Measurements from ENCODE around the gene NMNAT2. TPM values are rescaled to one million over a fixed set of nuclear protein-coding genes. Genes with fewer than 3 reads are reported as not detected.

NMNAT2 gene
- total and polyA plus RNA-seq, 2 experiments from 2014 or later, result 3.6 to 10.0 TPM

DNA sequence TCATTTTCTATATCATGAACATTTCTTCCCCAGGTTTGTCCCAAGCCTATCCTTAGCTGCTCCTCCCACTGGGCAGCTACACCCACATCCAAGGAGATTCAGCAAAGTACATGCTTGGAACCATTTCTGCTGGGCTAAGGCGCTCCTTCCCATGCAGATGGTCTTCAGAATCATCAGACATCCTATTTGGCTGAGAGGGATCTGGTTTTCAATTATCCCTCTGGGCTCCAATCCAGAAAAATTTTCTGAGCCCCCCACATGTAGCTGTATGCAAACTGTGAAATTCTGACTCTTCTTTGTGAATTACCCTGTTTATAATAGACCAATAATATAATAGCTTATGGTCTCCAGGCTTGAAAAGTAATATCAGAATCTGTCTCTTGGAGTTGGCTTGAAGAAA, 132.9 kb downstream of the NMNAT2 start:
- H3K27ac Mint-ChIP-seq, result no peak overlapping the region
- TF ChIP-seq CREB1 (CRISPR knock-in tag; IDR thresholded peaks at IDR 0.05; ENCODE audit: low read depth), result no peak
- TF ChIP-seq, protein P1, sequence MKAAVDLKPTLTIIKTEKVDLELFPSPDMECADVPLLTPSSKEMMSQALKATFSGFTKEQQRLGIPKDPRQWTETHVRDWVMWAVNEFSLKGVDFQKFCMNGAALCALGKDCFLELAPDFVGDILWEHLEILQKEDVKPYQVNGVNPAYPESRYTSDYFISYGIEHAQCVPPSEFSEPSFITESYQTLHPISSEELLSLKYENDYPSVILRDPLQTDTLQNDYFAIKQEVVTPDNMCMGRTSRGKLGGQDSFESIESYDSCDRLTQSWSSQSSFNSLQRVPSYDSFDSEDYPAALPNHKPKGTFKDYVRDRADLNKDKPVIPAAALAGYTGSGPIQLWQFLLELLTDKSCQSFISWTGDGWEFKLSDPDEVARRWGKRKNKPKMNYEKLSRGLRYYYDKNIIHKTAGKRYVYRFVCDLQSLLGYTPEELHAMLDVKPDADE (IDR thresholded peaks at IDR 0.05), result no peak
- no peak for TF ChIP-seq STAT1 (IDR thresholded peaks at IDR 0.05; ENCODE audit: unreplicated experiment)
- no peak for TF ChIP-seq POLR2AphosphoS5 (IDR thresholded peaks at IDR 0.05; ENCODE audit: low read depth)
- TF ChIP-seq ZNF114 (CRISPR knock-in tag; IDR thresholded peaks at IDR 0.05), result no peak
- no peak for TF ChIP-seq NANOG (IDR thresholded peaks at IDR 0.05; ENCODE audit: borderline replicate concordance)
- TF ChIP-seq JUNB (IDR thresholded peaks at IDR 0.05; ENCODE audit: unreplicated experiment), result no peak
- TF ChIP-seq, protein P2, sequence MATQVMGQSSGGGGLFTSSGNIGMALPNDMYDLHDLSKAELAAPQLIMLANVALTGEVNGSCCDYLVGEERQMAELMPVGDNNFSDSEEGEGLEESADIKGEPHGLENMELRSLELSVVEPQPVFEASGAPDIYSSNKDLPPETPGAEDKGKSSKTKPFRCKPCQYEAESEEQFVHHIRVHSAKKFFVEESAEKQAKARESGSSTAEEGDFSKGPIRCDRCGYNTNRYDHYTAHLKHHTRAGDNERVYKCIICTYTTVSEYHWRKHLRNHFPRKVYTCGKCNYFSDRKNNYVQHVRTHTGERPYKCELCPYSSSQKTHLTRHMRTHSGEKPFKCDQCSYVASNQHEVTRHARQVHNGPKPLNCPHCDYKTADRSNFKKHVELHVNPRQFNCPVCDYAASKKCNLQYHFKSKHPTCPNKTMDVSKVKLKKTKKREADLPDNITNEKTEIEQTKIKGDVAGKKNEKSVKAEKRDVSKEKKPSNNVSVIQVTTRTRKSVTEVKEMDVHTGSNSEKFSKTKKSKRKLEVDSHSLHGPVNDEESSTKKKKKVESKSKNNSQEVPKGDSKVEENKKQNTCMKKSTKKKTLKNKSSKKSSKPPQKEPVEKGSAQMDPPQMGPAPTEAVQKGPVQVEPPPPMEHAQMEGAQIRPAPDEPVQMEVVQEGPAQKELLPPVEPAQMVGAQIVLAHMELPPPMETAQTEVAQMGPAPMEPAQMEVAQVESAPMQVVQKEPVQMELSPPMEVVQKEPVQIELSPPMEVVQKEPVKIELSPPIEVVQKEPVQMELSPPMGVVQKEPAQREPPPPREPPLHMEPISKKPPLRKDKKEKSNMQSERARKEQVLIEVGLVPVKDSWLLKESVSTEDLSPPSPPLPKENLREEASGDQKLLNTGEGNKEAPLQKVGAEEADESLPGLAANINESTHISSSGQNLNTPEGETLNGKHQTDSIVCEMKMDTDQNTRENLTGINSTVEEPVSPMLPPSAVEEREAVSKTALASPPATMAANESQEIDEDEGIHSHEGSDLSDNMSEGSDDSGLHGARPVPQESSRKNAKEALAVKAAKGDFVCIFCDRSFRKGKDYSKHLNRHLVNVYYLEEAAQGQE (IDR thresholded peaks at IDR 0.05; ENCODE audit: unreplicated experiment), result no peak
- TF ChIP-seq EZH2 (IDR thresholded peaks at IDR 0.05; ENCODE audit: low read depth, unreplicated experiment), result no peak
- TF ChIP-seq, protein P3, sequence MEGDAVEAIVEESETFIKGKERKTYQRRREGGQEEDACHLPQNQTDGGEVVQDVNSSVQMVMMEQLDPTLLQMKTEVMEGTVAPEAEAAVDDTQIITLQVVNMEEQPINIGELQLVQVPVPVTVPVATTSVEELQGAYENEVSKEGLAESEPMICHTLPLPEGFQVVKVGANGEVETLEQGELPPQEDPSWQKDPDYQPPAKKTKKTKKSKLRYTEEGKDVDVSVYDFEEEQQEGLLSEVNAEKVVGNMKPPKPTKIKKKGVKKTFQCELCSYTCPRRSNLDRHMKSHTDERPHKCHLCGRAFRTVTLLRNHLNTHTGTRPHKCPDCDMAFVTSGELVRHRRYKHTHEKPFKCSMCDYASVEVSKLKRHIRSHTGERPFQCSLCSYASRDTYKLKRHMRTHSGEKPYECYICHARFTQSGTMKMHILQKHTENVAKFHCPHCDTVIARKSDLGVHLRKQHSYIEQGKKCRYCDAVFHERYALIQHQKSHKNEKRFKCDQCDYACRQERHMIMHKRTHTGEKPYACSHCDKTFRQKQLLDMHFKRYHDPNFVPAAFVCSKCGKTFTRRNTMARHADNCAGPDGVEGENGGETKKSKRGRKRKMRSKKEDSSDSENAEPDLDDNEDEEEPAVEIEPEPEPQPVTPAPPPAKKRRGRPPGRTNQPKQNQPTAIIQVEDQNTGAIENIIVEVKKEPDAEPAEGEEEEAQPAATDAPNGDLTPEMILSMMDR (conservative IDR thresholded peaks at IDR 0.05; ENCODE audit: low read depth in 2 of 2), result no peak
- TF ChIP-seq, protein P4, sequence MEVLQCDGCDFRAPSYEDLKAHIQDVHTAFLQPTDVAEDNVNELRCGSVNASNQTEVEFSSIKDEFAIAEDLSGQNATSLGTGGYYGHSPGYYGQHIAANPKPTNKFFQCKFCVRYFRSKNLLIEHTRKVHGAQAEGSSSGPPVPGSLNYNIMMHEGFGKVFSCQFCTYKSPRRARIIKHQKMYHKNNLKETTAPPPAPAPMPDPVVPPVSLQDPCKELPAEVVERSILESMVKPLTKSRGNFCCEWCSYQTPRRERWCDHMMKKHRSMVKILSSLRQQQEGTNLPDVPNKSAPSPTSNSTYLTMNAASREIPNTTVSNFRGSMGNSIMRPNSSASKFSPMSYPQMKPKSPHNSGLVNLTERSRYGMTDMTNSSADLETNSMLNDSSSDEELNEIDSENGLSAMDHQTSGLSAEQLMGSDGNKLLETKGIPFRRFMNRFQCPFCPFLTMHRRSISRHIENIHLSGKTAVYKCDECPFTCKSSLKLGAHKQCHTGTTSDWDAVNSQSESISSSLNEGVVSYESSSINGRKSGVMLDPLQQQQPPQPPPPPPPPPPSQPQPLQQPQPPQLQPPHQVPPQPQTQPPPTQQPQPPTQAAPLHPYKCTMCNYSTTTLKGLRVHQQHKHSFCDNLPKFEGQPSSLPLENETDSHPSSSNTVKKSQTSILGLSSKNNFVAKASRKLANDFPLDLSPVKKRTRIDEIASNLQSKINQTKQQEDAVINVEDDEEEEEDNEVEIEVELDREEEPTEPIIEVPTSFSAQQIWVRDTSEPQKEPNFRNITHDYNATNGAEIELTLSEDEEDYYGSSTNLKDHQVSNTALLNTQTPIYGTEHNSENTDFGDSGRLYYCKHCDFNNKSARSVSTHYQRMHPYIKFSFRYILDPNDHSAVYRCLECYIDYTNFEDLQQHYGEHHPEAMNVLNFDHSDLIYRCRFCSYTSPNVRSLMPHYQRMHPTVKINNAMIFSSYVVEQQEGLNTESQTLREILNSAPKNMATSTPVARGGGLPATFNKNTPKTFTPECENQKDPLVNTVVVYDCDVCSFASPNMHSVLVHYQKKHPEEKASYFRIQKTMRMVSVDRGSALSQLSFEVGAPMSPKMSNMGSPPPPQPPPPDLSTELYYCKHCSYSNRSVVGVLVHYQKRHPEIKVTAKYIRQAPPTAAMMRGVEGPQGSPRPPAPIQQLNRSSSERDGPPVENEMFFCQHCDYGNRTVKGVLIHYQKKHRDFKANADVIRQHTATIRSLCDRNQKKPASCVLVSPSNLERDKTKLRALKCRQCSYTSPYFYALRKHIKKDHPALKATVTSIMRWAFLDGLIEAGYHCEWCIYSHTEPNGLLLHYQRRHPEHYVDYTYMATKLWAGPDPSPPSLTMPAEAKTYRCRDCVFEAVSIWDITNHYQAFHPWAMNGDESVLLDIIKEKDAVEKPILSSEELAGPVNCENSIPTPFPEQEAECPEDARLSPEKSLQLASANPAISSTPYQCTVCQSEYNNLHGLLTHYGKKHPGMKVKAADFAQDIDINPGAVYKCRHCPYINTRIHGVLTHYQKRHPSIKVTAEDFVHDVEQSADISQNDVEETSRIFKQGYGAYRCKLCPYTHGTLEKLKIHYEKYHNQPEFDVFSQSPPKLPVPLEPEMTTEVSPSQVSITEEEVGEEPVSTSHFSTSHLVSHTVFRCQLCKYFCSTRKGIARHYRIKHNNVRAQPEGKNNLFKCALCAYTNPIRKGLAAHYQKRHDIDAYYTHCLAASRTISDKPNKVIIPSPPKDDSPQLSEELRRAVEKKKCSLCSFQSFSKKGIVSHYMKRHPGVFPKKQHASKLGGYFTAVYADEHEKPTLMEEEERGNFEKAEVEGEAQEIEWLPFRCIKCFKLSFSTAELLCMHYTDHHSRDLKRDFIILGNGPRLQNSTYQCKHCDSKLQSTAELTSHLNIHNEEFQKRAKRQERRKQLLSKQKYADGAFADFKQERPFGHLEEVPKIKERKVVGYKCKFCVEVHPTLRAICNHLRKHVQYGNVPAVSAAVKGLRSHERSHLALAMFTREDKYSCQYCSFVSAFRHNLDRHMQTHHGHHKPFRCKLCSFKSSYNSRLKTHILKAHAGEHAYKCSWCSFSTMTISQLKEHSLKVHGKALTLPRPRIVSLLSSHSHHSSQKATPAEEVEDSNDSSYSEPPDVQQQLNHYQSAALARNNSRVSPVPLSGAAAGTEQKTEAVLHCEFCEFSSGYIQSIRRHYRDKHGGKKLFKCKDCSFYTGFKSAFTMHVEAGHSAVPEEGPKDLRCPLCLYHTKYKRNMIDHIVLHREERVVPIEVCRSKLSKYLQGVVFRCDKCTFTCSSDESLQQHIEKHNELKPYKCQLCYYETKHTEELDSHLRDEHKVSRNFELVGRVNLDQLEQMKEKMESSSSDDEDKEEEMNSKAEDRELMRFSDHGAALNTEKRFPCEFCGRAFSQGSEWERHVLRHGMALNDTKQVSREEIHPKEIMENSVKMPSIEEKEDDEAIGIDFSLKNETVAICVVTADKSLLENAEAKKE (CRISPR knock-in tag; IDR thresholded peaks at IDR 0.05), result no peak
- no peak for TF ChIP-seq EZH2phosphoT487 (IDR thresholded peaks at IDR 0.05; ENCODE audit: unreplicated experiment)
- TF ChIP-seq ZNF331 (CRISPR knock-in tag; IDR thresholded peaks at IDR 0.05; ENCODE audit: low read depth), result no peak
- Histone ChIP-seq H3K4me3 (no peak overlapping the region), H3K4me2 (no peak overlapping the region), H2AFZ (no peak overlapping the region), H3K27me3 (ENCODE audit: insufficient read depth) (no peaks in the 10 kb centered on the region), H3K79me2 (replicated peaks; ENCODE audit: insufficient read depth) (no peaks in the 10 kb centered on the region), H3F3A (replicated peaks; ENCODE audit: low read depth) (no peaks in the 10 kb centered on the region), H3K36me3 (ENCODE audit: insufficient read depth) (no peaks in the 10 kb centered on the region), H4K20me1 (replicated peaks; ENCODE audit: insufficient read depth) (no peaks in the 10 kb centered on the region), H3K27ac (ENCODE audit: low read depth) (no peak overlapping the region), H3K4me1 (ENCODE audit: insufficient read depth) (no peaks in the 10 kb centered on the region), H3K9me2 (ENCODE audit: insufficient read depth) (no peaks in the 10 kb centered on the region)
- no peak overlapping the region for H3K4me3 Mint-ChIP-seq
- no peaks in the 10 kb centered on the region; the same call in 2 of the 3 replicates for H3K9me3 Mint-ChIP-seq
- no peak for DNase-seq (ENCODE audit: low spot score)
- H3K36me3 Mint-ChIP-seq (ENCODE audit: low read depth), result peaks cover 6% of the 10 kb centered on the region; the same call in 2 of the 3 replicates
- H3K4me1 Mint-ChIP-seq, result peaks cover 9% of the 10 kb centered on the region
- H3K27me3 Mint-ChIP-seq (ENCODE audit: insufficient read depth, low read depth, poor library complexity), result peaks cover 2% of the 10 kb centered on the region
- no peak for ATAC-seq
